AG09309 (cell line): ENCODE results near the gene CENPN.

Experiments
- DNase-seq: peaks from one replicate; pipeline ENCODE4 v3.0.0-alpha.2; 2010; ENCODE audit warnings: low read depth
- H3K4me3 ChIP-seq: 2 replicates; pipeline ENCODE4 v1.5.1; 2011; ENCODE audit warnings: mild to moderate bottlenecking, low read depth, low read length, moderate library complexity; ENCODE audit not compliant: control insufficient read depth
- CTCF ChIP-seq: IDR thresholded peaks from 2 replicates; pipeline ENCODE4 v1.5.1; 2011; ENCODE audit warnings: mild to moderate bottlenecking, low read depth, low read length, inconsistent platforms; ENCODE audit not compliant: insufficient read depth, control insufficient read depth; ENCODE audit errors: missing control alignments

Gene CENPN

GRCh38 chr16:80994451-80994850 is 12.6 kb upstream of the CENPN start:
- no peak overlapping the region for H3K4me3 ChIP-seq
- TF ChIP-seq CTCF, result no peak
- DNase-seq, result no peak

GRCh38 chr16:80996688-80997138 is 10.3 kb upstream of the CENPN start:
- DNase-seq, result no peak
- no peak overlapping the region for H3K4me3 ChIP-seq
- no peak for TF ChIP-seq CTCF

GRCh38 chr16:80997139-80997798 is 9.7 kb upstream of the CENPN start:
- no peak for DNase-seq
- no peak overlapping the region for H3K4me3 ChIP-seq
- no peak for TF ChIP-seq CTCF

GRCh38 chr16:80997964-80998620 is 8.9 kb upstream of the CENPN start:
- no peak for TF ChIP-seq CTCF
- DNase-seq, result no peak
- H3K4me3 ChIP-seq, result no peak overlapping the region

GRCh38 chr16:81000873-81001272 is 6.1 kb upstream of the CENPN start:
- no peak overlapping the region for H3K4me3 ChIP-seq
- no peak for DNase-seq
- no peak for TF ChIP-seq CTCF

GRCh38 chr16:81001330-81001729 is 5.7 kb upstream of the CENPN start:
- no peak for DNase-seq
- no peak for TF ChIP-seq CTCF
- H3K4me3 ChIP-seq, result no peak overlapping the region
